Trophoblast cell (in vitro differentiated cells and primary cell): Measurements from ENCODE around the gene PGBD5.

Experiments used
- DNase-seq, 2 donors: peaks; one replicate each; pipeline ENCODE4 v3.0.0-alpha.2; 2016
- H2AFZ ChIP-seq: 2 replicates; pipeline ENCODE4 v1.6.1; 2013; ENCODE audit warnings: low read length, moderate library complexity, mild to moderate bottlenecking; ENCODE audit not compliant: insufficient read depth, poor library complexity
- H2AK5ac ChIP-seq: 2 replicates; pipeline ENCODE4 v1.6.1; 2013; ENCODE audit warnings: mild to moderate bottlenecking, low read length
- H2BK120ac ChIP-seq: 2 replicates; pipeline ENCODE4 v1.6.1; 2013; ENCODE audit warnings: low read length, mild to moderate bottlenecking, moderate library complexity; ENCODE audit not compliant: insufficient read depth, poor library complexity
- H2BK12ac ChIP-seq: 2 replicates; pipeline ENCODE4 v1.6.1; 2013; ENCODE audit warnings: mild to moderate bottlenecking, low read length, moderate library complexity
- H2BK5ac ChIP-seq: 2 replicates; pipeline ENCODE4 v1.6.1; 2013; ENCODE audit warnings: low read length, low read depth, moderate library complexity, mild to moderate bottlenecking; ENCODE audit not compliant: poor library complexity
- H3K14ac ChIP-seq: 2 replicates; pipeline ENCODE4 v1.6.1; 2013; ENCODE audit warnings: mild to moderate bottlenecking, low read length
- H3K18ac ChIP-seq: 2 replicates; pipeline ENCODE4 v1.6.1; 2013; ENCODE audit warnings: mild to moderate bottlenecking, low read length
- H3K23ac ChIP-seq: 2 replicates; pipeline ENCODE4 v1.6.1; 2013; ENCODE audit warnings: low read length
- H3K27ac ChIP-seq: 2 replicates; pipeline ENCODE4 v1.5.1; 2013; ENCODE audit warnings: low read depth, mild to moderate bottlenecking, inconsistent platforms, low read length, moderate library complexity
- H3K27me3 ChIP-seq: 2 replicates; pipeline ENCODE4 v1.6.1; 2013; ENCODE audit warnings: inconsistent platforms, mild to moderate bottlenecking, low read length, moderate library complexity; ENCODE audit not compliant: insufficient read depth
- H3K36me3 ChIP-seq, 2 experiments: 1 replicate in 1 of 2; 2 replicates in 1 of 2; pipeline ENCODE4 v1.6.1; 2013; ENCODE audit warnings: low read length in 2 of 2, mild to moderate bottlenecking in 2 of 2, moderate library complexity in 1 of 2; ENCODE audit not compliant: insufficient read depth in 2 of 2, control insufficient read depth in 1 of 2
- H3K4ac ChIP-seq: 2 replicates; pipeline ENCODE4 v1.6.1; 2013; ENCODE audit warnings: low read depth, mild to moderate bottlenecking, low read length, moderate library complexity
- H3K4me1 ChIP-seq, 2 experiments: 1 replicate in 1 of 2; 2 replicates in 1 of 2; pipeline ENCODE4 v1.6.1; 2013; ENCODE audit warnings: low read length in 2 of 2, mild to moderate bottlenecking in 2 of 2, moderate library complexity in 1 of 2; ENCODE audit not compliant: insufficient read depth in 2 of 2, control insufficient read depth in 1 of 2
- H3K4me2 ChIP-seq: 2 replicates; pipeline ENCODE4 v1.6.1; 2013; ENCODE audit warnings: inconsistent platforms, mild to moderate bottlenecking, low read length, moderate library complexity
- H3K4me3 ChIP-seq: 2 replicates; pipeline ENCODE4 v1.5.1; 2013; ENCODE audit warnings: mild to moderate bottlenecking, low read depth, low read length, inconsistent platforms
- H3K79me1 ChIP-seq: one replicate; pipeline ENCODE4 v1.6.1; 2013; ENCODE audit warnings: low read length
- H3K79me2 ChIP-seq: 2 replicates; pipeline ENCODE4 v1.6.1; 2013; ENCODE audit warnings: low read length, mild to moderate bottlenecking; ENCODE audit not compliant: control insufficient read depth, insufficient read depth, poor library complexity
- H3K9ac ChIP-seq: 2 replicates; pipeline ENCODE4 v1.6.1; 2013; ENCODE audit warnings: mild to moderate bottlenecking, low read length
- H3K9me3 ChIP-seq: 2 replicates; pipeline ENCODE4 v1.6.1; 2013; ENCODE audit warnings: low read depth, mild to moderate bottlenecking, control low read depth, inconsistent platforms, low read length; ENCODE audit not compliant: insufficient read depth
- H4K12ac ChIP-seq: 2 replicates; pipeline ENCODE4 v1.6.1; 2013; ENCODE audit warnings: low read depth, mild to moderate bottlenecking, low read length, moderate library complexity
- H4K8ac ChIP-seq: 2 replicates; pipeline ENCODE4 v1.6.1; 2013; ENCODE audit warnings: low read depth, mild to moderate bottlenecking, low read length, moderate library complexity
- H4K91ac ChIP-seq: one replicate; pipeline ENCODE4 v1.6.1; 2013; ENCODE audit warnings: low read depth, mild to moderate bottlenecking, low read length, moderate library complexity
- WGBS: extraction: QIAGEN DNeasy Blood & Tissue Kit; methylation state at CpG from one replicate; pipeline ENCODE4 v1.1.7; 2013; ENCODE audit warnings: missing lambda C conversion rate; ENCODE audit not compliant: insufficient read length, insufficient coverage; ENCODE audit errors: extremely low coverage; 5-methylcytosine and 5-hydroxymethylcytosine counted together

PGBD5 gene

GRCh38 chr1:230321341-230321740, 104.8 kb downstream of the PGBD5 start:
- no peak overlapping the region for H3K9ac ChIP-seq

GRCh38 chr1:230320804-230321203, 105.3 kb downstream of the PGBD5 start:
- Histone ChIP-seq H3K4me3 (no peak overlapping the region), H3K27me3 (no peaks in the 10 kb centered on the region), H2AFZ (no peak overlapping the region), H2BK120ac (no peak overlapping the region), H3K18ac (no peak overlapping the region), H3K27ac (no peak overlapping the region), H3K4me1 (no peaks in the 10 kb centered on the region), H3K9me3 (no peaks in the 10 kb centered on the region), H3K4me2 (no peak overlapping the region), H2AK5ac (no peak overlapping the region), H3K14ac (no peak overlapping the region), H2BK5ac (no peak overlapping the region), H3K79me2 (no peaks in the 10 kb centered on the region), H4K91ac (no peak overlapping the region), H3K79me1 (no peaks in the 10 kb centered on the region), H3K4ac (no peak overlapping the region), H3K23ac (no peak overlapping the region), H3K9ac (no peak overlapping the region), H4K8ac (no peak overlapping the region), H2BK12ac (no peak overlapping the region), H4K12ac (no peak overlapping the region), H3K36me3 (no peaks in the 10 kb centered on the region)
- WGBS, result no CpG with 5 or more reads among the region's 4 CpGs
- no peak for DNase-seq

More at GRCh38 chr1:230321341-230321740, 104.8 kb downstream of the PGBD5 start:
- no peak overlapping the region for H2AK5ac ChIP-seq
- H2BK5ac ChIP-seq, result no peak overlapping the region
- no peaks in the 10 kb centered on the region for H3K79me1 ChIP-seq
- no peak overlapping the region for H3K14ac ChIP-seq
- H4K8ac ChIP-seq, result no peak overlapping the region
- H3K4me2 ChIP-seq, result no peak overlapping the region
- no peak overlapping the region for H4K91ac ChIP-seq
- no peak overlapping the region for H2BK12ac ChIP-seq
- no peak overlapping the region for H3K23ac ChIP-seq
- H3K9me3 ChIP-seq, result no peaks in the 10 kb centered on the region
- H3K27ac ChIP-seq, result no peak overlapping the region
- no peaks in the 10 kb centered on the region for H3K79me2 ChIP-seq
- DNase-seq, result no peak
- H3K4me1 ChIP-seq, result no peaks in the 10 kb centered on the region
- H4K12ac ChIP-seq, result no peak overlapping the region
- H3K4me3 ChIP-seq, result no peak overlapping the region
- no peaks in the 10 kb centered on the region for H3K27me3 ChIP-seq
- H3K36me3 ChIP-seq, result no peaks in the 10 kb centered on the region
- no CpG with 5 or more reads among the region's 9 CpGs for WGBS
- no peak overlapping the region for H2AFZ ChIP-seq
- no peak overlapping the region for H3K18ac ChIP-seq
- H3K4ac ChIP-seq, result no peak overlapping the region
- H2BK120ac ChIP-seq, result no peak overlapping the region

DNA sequence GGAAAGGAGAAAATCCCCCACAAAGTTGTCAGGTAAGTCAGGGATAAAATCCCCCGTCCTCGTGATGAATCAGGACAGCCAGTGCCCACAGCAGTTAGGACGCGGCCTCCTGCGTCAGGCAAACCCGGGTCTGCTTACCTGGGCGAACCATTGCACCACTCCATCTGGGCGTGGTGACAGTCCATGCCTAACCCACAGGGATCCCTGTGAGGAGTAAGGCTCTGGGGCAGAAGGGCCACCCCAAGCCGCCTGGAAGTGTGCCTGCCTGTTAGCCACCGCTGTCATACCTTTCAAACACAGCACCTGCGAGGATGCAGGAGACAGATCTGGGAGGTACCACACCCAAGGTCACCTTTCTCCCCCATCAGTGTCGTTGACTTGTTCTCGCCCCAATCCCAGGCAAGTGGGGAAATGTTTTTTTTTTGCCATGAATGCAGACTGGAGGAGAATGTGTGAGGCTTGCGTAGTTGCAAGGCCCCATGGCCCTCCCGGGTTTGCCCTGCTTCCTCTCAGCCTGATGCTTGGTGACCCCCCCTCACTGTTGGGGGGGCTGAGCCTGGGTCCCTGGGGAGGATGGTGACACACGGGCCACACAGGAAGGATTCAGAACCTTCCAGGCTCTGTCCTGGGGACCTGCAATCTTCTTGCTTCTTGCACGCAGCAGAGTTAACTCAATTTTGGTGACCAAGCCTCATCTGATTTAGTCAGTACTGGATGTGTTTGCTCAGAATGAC, 107.0 kb downstream of the PGBD5 start:
- Histone ChIP-seq H3K4me3 (no peak overlapping the region), H3K18ac (no peak overlapping the region), H3K9ac (no peak overlapping the region), H3K4me1 (no peaks in the 10 kb centered on the region), H2AFZ (no peak overlapping the region), H4K12ac (no peak overlapping the region), H3K14ac (no peak overlapping the region), H4K91ac (no peak overlapping the region), H3K79me1 (no peaks in the 10 kb centered on the region), H4K8ac (no peak overlapping the region), H2BK120ac (no peak overlapping the region), H3K79me2 (no peaks in the 10 kb centered on the region), H2BK12ac (no peak overlapping the region), H3K4me2 (no peak overlapping the region), H3K9me3 (no peaks in the 10 kb centered on the region), H3K27me3 (no peaks in the 10 kb centered on the region), H2AK5ac (no peak overlapping the region), H2BK5ac (no peak overlapping the region), H3K27ac (no peak overlapping the region), H3K36me3 (no peaks in the 10 kb centered on the region), H3K4ac (no peak overlapping the region), H3K23ac (no peak overlapping the region)
- WGBS, result no CpG with 5 or more reads among the region's 17 CpGs
- DNase-seq, result no peak

- Histone ChIP-seq H2AFZ (no peak overlapping the region), H3K4me3 (no peak overlapping the region), H3K27ac (no peak overlapping the region), H4K8ac (no peak overlapping the region), H3K27me3 (no peaks in the 10 kb centered on the region), H3K14ac (no peak overlapping the region), H3K36me3 (no peaks in the 10 kb centered on the region), H3K79me1 (no peaks in the 10 kb centered on the region), H3K4me2 (no peak overlapping the region), H2BK12ac (no peak overlapping the region), H3K9me3 (no peaks in the 10 kb centered on the region), H3K23ac (no peak overlapping the region), H2BK120ac (no peak overlapping the region), H3K4ac (no peak overlapping the region), H2BK5ac (no peak overlapping the region), H3K79me2 (no peaks in the 10 kb centered on the region), H2AK5ac (no peak overlapping the region), H4K12ac (no peak overlapping the region), H4K91ac (no peak overlapping the region), H3K18ac (no peak overlapping the region), H3K4me1 (no peaks in the 10 kb centered on the region), H3K9ac (no peak overlapping the region)
- no CpG with 5 or more reads among the region's 23 CpGs for WGBS
- DNase-seq, result peak; percentile 81 to 86
Observed at GRCh38 chr1:230317823-230318819, 108.0 kb downstream of the PGBD5 start.
